HCT116 (cell line): ENCODE measurements around the gene ING3.

ENCODE experiments used
- CEBPB ChIP-seq: IDR thresholded peaks from 2 replicates; pipeline ENCODE4 v1.6.1; 2012; ENCODE audit warnings: low read depth
- CTCF ChIP-seq, 3 experiments: fragments of 200-600 bp in 1 of 3; sonication (generic) in 1 of 3; IDR thresholded peaks in 2 of 3; conservative IDR thresholded peaks in 1 of 3; 2 replicates each; pipeline ENCODE4 v1.5.1; 2012 to 2017; ENCODE audit warnings: low read depth in 2 of 3, low read length in 2 of 3, antibody characterized with exemption in 1 of 3, borderline replicate concordance in 1 of 3, control low read depth in 1 of 3, mild to moderate bottlenecking in 1 of 3, mixed read lengths in 1 of 3, mixed run types in 1 of 3, moderate library complexity in 1 of 3; ENCODE audit not compliant: insufficient read depth in 1 of 3
- EZH2 ChIP-seq: fragments of 200-600 bp; sonication (generic); IDR thresholded peaks from 2 replicates; pipeline ENCODE4 v1.6.1; 2017; ENCODE audit warnings: antibody characterized with exemption, mixed run types
- EZH2phosphoT487 ChIP-seq: fragments of 200-600 bp; IDR thresholded peaks from 2 replicates; pipeline ENCODE4 v1.6.1; 2018; ENCODE audit warnings: antibody characterized with exemption, borderline replicate concordance
- JUND ChIP-seq: IDR thresholded peaks from 2 replicates; pipeline ENCODE4 v1.6.1; 2012
- MAX ChIP-seq: IDR thresholded peaks from 2 replicates; pipeline ENCODE4 v1.6.1; 2012
- POLR2A ChIP-seq: IDR thresholded peaks from 2 replicates; pipeline ENCODE4 v1.7.0; 2011; ENCODE audit warnings: borderline replicate concordance; ENCODE audit not compliant: insufficient read depth, insufficient read length; ENCODE audit errors: extremely low read depth
- POLR2AphosphoS5 ChIP-seq: IDR thresholded peaks from 2 replicates; pipeline ENCODE4 v1.6.1; 2011; ENCODE audit warnings: mild to moderate bottlenecking, low read depth, low read length, moderate library complexity
- RAD21 ChIP-seq: IDR thresholded peaks from 2 replicates; pipeline ENCODE4 v1.6.1; 2012; ENCODE audit warnings: low read depth, mild to moderate bottlenecking
- ZFX ChIP-seq: fragments of 450-650 bp; IDR thresholded peaks from 2 replicates; pipeline ENCODE4 v1.6.1; 2017
- TF ChIP-seq, protein P1 (sequence below): IDR thresholded peaks from 2 replicates; pipeline ENCODE4 v1.6.1; 2011; ENCODE audit warnings: mild to moderate bottlenecking, low read length, moderate library complexity; ENCODE audit not compliant: insufficient replicate concordance; ENCODE audit errors: extremely low read depth

DNA sequence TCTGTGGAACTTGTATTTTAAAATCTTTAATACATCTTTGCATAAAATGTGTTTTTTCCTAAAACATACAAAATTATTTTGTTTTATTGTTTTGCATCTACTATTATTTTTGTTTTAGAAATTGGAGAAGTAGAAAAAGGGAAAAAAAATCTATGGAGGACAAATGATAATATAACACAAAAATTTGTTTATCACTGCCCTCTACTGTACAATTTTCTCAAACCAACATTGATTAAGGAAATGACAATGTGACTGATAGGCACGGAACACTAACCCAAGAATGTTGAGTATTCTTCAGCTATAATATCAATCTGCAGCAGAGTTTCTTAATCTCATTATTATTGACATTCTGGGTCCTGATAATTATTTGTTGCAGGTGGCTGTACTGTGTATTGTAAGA is 9.5 kb upstream of the ING3 start:
- TF ChIP-seq RAD21 (peak; percentile 61), MAX (no peak), ZFX (no peak), POLR2AphosphoS5 (no peak), CTCF (IDR thresholded peaks at IDR 0.05 in 2 of 3, conservative IDR thresholded peaks at IDR 0.05 in 1 of 3; ENCODE audit: borderline replicate concordance in 1 of 3, insufficient read depth in 1 of 3, low read depth in 2 of 3, low read length in 2 of 3) (peak in 2 of 3 experiments; percentile 42 to 46; a peak in 3 of 6 replicates), EZH2 (no peak), JUND (no peak), CEBPB (no peak), POLR2A (no peak), EZH2phosphoT487 (no peak)
- TF ChIP-seq, protein P1, sequence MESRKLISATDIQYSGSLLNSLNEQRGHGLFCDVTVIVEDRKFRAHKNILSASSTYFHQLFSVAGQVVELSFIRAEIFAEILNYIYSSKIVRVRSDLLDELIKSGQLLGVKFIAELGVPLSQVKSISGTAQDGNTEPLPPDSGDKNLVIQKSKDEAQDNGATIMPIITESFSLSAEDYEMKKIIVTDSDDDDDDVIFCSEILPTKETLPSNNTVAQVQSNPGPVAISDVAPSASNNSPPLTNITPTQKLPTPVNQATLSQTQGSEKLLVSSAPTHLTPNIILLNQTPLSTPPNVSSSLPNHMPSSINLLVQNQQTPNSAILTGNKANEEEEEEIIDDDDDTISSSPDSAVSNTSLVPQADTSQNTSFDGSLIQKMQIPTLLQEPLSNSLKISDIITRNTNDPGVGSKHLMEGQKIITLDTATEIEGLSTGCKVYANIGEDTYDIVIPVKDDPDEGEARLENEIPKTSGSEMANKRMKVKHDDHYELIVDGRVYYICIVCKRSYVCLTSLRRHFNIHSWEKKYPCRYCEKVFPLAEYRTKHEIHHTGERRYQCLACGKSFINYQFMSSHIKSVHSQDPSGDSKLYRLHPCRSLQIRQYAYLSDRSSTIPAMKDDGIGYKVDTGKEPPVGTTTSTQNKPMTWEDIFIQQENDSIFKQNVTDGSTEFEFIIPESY: no peak
